IPS-18c (cell line): ENCODE results near the gene COL4A3.

Experiments
- H3K4me3 ChIP-seq: 2 replicates; pipeline ENCODE4 v1.7.0; 2013; ENCODE audit warnings: low read depth, mild to moderate bottlenecking, low read length, moderate library complexity; ENCODE audit not compliant: insufficient read depth
- H3K9me3 ChIP-seq: one replicate; pipeline ENCODE4 v1.6.1; 2013; ENCODE audit warnings: mild to moderate bottlenecking, low read length, moderate library complexity; ENCODE audit not compliant: control insufficient read depth, insufficient read depth

Gene COL4A3

DNA sequence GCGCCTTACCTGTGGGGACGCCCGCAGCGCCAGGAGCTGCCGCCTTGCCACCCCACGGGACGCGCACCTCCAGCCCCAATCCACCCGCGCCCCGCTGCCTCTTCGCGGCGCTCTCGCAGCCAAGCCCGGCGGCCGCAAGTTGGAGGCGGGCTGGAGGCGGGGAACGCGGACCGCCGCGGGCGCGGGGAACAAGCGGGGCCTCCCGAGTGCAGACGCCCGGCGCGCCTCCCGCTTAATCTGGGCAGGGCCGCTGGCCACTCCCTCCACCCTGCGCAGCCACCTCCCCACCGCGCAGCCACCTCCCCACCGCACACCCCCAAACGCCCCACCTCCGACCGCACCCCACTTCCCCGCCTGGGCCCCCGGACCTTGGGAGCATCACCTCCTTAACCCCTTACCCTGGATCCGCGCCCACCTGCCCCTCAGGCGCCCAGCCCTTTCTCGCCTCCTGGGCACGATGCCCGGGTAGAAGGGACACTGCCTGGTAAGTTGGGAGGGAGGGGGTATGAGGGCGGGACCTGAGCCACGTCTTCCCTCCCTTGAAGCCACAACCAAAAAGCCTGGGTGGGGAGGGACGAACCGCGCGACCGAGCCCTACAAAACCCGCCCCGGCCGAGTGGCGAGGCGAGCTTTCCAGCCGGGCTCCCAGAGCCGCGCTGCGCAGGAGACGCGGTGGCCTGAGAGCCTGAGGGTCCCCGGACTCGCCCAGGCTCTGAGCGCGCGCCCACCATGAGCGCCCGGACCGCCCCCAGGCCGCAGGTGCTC is at the start of gene COL4A3, which contains the start of gene COL4A4:
Gene COL4A3, plus strand, starts transcription at position 627 of the 765 bp plus-strand sequence. Its CDS starts 103 bp downstream, at position 730.
Gene COL4A4, minus strand, starts transcription at position 208 of the 765 bp plus-strand sequence. CDS start 16,722 bp downstream, outside the sequence.
- Histone ChIP-seq H3K4me3 (peak within 1 kb of the TSS; percentile 71), H3K9me3 (no peaks in the 10 kb centered on the region)

DNA sequence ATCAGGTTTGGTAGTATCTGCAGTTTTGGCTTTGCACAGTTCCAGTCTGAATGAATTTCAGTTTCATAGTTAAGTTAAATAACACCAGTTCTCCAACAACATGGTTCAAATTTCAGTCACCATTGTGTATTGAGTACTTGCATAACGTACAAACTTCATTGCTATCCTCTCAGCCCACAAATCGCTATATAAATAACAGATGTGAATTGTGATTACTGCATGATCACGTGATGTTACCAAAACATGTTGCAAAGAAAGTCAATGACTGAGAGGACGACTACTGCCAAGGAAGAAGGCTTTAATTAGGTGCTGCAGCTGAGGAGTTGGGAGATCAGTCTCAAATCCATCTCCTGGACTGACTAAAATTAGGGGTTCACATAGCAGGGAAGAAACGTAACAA is 48.7 kb upstream of the COL4A3 start:
- no peak overlapping the region for H3K4me3 ChIP-seq
- H3K9me3 ChIP-seq: peaks cover 2% of the 10 kb centered on the region

DNA sequence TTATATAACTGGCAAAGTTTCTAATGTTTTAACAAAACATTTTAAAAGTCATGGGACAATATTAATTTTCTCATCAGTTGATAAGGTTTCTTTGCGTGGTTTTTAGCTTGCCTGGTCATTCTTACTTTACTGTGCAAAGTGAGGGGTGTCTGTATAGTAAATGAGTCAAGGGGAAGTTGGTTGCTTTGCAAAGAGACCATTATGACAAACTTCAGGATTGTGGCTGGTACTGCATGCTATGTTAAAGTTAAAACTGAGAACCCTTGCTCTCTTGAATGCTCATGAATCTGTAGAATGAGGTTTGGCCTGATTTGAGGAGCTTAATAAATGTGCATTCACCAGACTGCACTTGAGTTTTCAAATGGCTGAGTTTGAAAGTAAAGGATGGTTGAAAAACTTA is 47.4 kb upstream of the COL4A3 start:
- no peak overlapping the region for H3K4me3 ChIP-seq
- peaks cover 2% of the 10 kb centered on the region for H3K9me3 ChIP-seq

DNA sequence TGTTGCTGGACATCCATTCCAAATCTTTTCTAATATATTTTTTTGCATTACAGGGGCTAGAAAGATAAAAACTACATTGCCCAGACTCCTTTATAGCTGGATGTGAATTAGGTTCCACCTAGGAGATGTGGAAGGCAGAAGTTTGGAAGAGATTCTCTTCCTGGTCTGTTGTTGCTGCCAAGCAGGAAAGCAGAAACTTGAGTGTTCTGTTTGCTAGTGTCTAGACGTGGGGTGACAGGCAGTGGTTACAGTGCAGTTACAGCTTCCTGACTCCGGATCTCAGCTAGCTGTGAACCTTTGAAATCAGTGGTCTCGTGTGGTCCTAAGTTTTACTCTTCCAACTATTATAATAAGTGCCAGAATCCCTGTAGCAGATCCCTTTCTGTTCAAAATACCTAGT is 46.6 kb upstream of the COL4A3 start:
- Histone ChIP-seq H3K4me3 (no peak overlapping the region), H3K9me3 (no peaks in the 10 kb centered on the region)

DNA sequence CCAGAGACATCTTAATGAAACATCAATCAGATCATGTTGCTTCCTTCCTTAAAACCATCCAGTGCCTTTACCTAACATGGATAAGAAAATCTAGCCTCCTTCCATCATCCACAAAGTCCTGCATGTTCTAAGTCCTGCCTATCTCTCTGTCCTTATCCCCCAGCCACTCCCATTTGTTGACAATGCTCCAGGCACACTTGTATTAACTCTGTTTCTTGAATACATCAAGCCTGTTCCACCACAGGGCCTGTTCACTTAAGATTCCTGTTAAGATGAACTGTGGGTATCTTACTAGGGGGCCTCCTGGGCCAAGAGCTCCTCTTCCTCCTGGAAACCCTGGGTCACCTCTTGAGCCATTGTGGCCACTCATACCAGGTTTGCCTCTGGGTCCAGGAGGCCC is 46.1 kb upstream of the COL4A3 start:
- H3K4me3 ChIP-seq: no peak overlapping the region
- no peaks in the 10 kb centered on the region for H3K9me3 ChIP-seq

DNA sequence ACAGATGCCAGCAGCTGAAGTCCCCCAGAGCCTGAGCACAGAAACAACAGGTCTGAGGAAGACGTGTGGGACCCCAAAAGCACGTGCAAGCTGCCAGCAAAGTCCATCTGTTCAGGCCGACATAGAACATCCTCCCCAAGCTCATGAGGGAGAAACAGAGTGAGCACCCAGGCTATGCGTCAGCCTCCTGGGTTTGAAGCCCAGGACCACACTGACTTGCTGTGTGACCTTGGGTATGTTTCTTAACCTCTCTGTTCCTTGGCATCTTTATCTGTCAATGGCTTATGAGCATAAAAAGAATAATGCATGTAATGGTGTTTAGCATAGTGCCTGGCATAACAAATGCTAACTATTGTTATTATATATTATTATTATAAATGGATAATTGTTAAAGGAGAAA is 40.7 kb upstream of the COL4A3 start:
- no peak overlapping the region for H3K4me3 ChIP-seq
- H3K9me3 ChIP-seq: no peaks in the 10 kb centered on the region

DNA sequence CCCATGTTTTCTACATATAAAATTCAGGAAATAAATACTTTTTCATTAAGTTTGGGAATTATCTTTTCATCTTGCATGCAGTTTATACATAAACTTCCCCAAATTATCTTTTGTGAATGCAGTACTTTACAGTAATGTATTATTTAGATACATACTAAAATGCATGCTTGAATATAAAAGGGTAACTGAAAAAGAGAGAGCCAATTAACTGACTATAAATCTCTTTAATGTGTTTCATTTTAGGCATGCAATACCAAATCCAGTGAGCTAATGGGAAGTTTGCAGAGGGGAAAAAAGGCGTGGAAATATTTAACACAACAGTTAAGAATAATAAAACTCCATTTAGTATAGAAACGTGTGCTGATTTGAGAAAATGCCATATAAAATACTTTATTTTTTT is 39.6 kb upstream of the COL4A3 start:
- no peak overlapping the region for H3K4me3 ChIP-seq
- no peaks in the 10 kb centered on the region for H3K9me3 ChIP-seq

DNA sequence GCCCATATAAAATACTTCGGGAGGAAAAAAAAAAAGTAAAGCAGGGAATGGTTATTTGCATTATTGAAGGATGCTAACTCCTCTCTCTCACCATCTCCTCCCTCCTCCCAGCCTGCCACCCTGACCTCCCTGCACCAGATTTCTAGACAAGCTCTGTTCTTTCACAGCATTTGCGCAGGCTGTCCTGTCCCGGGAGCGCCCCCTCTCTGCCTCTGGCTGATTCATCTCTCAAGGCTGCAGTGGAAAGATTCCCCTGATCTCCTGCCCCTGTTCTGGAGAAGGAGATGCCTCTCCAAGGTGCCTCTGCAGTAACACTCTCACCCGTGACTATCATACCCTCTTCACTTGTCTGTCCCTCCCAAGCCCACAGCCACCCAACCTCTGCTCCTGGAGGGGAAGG is 38.9 kb upstream of the COL4A3 start:
- Histone ChIP-seq H3K4me3 (no peak overlapping the region), H3K9me3 (no peaks in the 10 kb centered on the region)

DNA sequence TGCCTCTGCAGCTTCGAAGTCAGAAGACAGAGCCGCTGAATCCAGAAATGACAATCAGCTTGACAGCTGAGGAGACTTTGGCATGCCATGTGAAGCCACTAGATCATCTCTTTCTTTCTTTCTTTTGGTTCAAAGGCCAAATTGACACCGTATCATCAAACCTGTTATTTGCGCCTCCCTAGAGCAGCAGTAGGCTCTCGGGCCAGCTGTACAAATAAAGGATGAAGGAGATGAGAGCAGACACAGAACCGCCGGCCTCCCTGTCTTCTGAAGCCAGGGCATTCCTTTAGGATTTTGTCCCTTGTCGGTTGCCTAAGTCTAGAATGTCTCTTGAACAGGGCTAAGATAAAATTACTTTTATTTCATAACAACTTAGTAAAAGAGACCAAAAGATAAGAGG is 37.2 kb upstream of the COL4A3 start:
- Histone ChIP-seq H3K9me3 (no peaks in the 10 kb centered on the region), H3K4me3 (no peak overlapping the region)

DNA sequence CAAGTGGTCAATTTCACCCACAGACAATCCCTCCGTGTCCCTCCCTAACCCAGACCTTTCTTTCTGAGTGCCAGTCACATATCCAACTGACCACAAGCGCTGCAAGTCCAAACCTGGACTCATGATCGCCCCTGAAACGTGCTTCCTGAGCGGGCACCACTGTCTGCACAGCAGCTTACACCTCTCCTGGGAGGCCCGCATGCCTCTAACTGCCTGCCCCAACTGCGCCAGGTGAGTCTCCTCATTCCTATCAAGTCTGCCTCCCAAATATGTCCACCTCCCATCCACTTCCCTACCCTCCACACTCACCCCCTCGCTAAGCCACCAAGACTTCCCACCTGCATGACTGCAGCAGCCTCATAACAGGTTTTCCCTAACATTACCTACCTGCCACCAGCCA is 33.8 kb upstream of the COL4A3 start:
- H3K4me3 ChIP-seq: no peak overlapping the region
- H3K9me3 ChIP-seq: no peaks in the 10 kb centered on the region

DNA sequence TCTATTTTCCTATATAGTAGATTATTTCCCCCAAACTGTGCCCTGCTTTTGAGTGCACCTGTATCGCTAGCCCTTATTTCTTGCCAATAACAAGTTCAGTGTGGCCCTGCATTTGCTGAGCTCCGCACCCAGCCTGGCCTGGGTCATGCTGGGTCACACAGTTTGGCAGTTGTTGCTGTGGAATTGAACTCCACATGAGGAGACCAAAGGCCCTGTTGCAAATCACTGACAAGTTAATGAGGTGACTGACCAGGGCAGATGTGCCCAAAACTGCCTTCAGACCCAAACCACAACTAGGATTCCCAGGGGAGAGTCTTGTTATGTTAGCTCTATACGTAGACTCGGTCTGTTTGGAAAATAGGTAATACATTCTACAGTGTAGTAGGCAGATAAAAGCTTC is 31.4 kb upstream of the COL4A3 start:
- H3K4me3 ChIP-seq: no peak overlapping the region

DNA sequence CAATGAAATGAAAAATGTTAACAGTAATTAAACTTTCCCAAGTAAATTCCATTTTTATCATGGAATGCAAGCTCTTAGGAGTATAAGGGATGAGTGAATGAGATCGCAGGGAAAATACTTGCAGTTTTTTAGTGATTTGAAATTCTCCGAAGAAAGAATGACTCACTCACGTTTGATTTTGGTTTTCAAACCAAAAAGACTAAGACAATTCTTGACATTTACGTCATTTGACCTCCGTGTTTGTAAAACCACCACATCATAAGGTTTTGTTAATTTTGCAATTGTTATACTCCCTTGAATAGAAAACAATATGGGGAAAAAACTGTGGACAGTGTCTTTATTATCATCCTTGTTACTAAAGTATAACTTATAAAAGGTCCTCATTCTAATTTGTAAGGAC is 29.8 kb upstream of the COL4A3 start:
- Histone ChIP-seq H3K4me3 (no peak overlapping the region), H3K9me3 (no peaks in the 10 kb centered on the region)

More for the DNA sequence above, 31.4 kb upstream of the COL4A3 start:
- no peaks in the 10 kb centered on the region for H3K9me3 ChIP-seq

DNA sequence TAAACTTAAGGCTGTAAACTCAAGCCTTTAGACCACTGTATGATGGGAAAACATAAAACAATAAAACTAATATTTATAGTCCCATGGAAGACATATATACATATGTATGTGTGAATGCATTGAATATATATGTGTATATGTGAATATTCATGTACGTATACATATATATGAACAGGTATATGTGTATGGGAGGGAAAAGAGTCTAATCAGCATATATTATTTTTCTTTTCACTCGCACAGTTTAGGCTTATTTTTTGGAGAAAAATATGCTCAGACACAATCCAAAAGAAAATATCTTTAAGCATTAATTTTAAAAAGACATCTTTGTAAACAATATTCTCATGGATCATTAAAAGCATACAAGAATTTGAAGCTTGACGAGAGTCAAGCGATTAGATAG is 23.1 kb upstream of the COL4A3 start:
- Histone ChIP-seq H3K9me3 (no peaks in the 10 kb centered on the region), H3K4me3 (no peak overlapping the region)

DNA sequence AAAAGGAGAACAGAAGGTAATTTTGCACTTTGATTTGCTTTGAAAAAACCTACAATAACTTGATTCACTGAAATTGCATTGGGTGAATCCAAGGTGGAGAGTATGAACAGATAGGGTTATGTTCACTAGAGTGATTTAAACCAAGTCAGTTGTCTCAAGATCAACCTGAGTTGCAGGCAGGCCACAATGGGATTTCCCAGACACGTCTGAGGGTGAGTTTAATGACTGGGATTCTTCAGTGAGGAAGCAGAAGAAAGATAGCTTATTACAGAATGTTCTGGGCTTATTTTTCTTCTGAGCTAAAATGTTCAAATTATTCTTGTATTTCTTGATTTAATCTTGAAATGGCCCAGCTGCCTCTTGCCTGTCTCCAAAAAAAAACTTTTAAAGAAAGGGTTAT is 20.5 kb upstream of the COL4A3 start:
- no peak overlapping the region for H3K4me3 ChIP-seq
- H3K9me3 ChIP-seq: no peaks in the 10 kb centered on the region

DNA sequence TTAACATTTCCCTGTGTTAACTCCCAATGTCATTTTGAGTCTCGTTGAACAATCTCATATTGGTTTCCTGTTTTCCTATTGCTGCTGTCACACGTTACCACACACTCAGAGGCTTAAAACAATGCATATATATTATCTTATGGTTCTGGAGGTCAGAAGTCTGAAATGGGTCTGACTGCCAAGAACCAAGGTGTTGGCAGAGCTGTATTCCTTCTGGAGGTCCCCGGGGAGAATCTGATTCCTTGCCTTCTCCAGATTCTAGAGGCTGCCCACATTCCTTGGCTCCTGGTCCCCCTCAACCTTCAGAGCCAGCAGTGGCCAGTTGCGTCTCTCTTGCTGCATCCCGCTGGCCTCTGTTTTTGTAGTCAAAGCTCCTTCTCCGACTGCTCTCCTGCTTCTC is 18.0 kb upstream of the COL4A3 start:
- Histone ChIP-seq H3K9me3 (no peaks in the 10 kb centered on the region), H3K4me3 (no peak overlapping the region)

DNA sequence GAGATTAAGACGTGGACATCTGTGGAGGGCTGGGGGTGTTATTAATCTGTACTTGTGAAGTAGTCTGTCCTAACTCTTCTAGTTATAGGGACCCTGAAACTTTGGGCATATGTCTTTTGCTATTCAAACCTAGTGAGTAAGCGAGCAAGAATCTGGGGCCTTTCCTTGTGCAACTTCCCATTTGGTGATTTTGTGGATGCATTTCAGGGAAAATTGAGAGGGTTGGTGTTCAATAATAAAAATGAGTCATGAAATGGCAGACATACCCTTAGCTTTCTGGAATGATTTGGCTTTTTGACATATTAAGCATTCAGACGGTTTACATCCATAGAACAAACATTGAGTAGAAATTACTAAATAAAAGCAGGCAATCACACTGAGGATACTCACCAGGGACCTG is 17.4 kb upstream of the COL4A3 start:
- Histone ChIP-seq H3K4me3 (no peak overlapping the region), H3K9me3 (no peaks in the 10 kb centered on the region)

DNA sequence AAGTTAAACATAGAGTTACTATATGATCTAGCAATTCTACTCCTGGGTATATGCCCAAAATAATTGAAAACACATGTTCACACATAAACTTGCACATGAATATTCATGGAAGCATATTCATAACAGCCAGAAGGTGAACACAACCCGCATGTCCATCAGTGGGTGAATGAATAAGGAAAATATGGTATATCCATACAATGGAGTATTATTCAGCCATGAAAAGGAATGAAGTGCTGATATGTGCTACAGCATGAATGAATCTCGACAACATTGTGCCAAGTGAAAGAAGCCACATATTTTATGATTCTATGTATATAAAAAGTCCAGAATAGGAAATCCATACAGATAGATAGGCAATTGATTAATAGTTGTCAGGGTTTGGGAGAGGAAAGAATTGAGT is 16.3 kb upstream of the COL4A3 start:
- H3K9me3 ChIP-seq: no peaks in the 10 kb centered on the region
- no peak overlapping the region for H3K4me3 ChIP-seq

DNA sequence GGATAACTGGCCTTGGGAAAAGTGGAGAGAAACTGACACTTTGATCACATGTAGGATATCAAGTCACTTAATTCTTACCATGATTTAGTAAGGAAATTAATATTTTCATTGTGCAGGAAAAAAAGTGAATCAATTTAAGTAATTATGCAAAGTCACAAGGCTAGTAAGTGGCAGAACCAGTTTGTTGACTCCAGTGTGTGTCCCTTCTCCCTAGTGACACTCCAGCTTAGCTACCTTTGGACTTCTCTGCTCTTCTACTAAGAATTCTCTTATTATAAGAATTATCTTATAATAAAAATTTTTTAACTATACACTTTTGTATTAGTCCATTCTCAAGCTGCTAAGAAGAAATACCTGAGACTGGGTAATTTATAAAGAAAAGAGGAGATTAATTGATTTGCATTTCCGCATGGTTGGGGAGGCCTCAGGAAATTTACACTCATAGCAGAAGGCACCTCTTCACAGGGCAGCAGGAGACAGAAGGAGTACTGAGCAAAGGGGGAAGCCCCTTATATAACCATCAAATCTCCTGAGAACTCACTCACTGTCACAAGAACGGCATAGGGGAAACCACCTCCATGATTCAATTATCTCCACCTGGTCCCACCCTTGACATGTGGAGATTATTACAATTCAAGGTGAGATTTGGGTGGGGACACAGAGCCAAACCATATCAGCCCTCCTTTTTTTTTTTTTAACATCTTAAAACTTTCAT is 14.0 kb upstream of the COL4A3 start:
- Histone ChIP-seq H3K9me3 (no peaks in the 10 kb centered on the region), H3K4me3 (no peak overlapping the region)
